ENCODE results near the gene NTMT1.

Gene NTMT1

GRCh38 chr9:129637673-129638439 lies 11.9 kb downstream of the NTMT1 start:
- DNase-seq: no peak

- no peak for DNase-seq
Measured at GRCh38 chr9:129639034-129639630, 13.2 kb downstream of the NTMT1 start.

GRCh38 chr9:129639756-129640085 lies 13.8 kb downstream of the NTMT1 start:
- no peak for DNase-seq

DNA sequence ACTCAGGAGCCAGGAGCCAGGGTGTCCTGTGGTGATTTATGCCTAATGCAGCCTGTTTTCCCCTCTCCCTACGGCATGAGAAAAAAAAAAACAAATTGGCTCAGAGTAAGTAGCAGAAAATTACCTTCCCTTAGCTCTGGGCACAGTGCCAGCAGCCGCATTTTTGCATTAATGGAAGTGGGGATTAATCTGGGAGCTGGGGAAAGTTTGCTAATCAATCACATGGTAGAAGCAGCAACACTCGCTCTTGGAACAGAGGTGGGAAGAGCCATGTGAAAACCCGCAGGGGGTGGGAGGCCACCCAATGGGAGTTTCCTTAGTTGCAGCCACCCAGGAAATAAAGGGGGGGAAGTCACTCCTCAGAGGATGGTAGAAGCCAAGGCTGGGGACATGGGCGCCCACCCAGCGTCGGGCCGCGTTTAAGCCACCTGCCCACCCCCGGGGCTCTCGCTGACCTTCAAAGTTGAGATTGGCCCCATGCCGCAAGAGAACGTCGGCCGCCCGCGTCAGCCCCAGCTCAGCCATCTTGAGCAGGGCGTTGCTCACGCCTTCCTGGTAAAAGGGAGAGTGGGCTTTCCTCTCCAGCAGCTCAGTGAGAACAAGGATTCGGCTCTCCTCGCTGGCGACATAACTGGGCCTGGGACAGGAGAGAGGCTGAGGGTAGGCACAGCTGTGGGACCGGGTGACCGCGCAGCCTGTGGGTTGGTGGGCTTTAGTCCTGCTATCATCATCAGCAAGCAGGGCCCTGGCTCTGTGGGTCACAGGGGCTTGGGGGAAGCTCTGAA lies 14.3 kb downstream of the NTMT1 start:
- peak; percentile 71 for DNase-seq

- DNase-seq: no peak
Measured at GRCh38 chr9:129640871-129641749, 15.1 kb downstream of the NTMT1 start.

DNA sequence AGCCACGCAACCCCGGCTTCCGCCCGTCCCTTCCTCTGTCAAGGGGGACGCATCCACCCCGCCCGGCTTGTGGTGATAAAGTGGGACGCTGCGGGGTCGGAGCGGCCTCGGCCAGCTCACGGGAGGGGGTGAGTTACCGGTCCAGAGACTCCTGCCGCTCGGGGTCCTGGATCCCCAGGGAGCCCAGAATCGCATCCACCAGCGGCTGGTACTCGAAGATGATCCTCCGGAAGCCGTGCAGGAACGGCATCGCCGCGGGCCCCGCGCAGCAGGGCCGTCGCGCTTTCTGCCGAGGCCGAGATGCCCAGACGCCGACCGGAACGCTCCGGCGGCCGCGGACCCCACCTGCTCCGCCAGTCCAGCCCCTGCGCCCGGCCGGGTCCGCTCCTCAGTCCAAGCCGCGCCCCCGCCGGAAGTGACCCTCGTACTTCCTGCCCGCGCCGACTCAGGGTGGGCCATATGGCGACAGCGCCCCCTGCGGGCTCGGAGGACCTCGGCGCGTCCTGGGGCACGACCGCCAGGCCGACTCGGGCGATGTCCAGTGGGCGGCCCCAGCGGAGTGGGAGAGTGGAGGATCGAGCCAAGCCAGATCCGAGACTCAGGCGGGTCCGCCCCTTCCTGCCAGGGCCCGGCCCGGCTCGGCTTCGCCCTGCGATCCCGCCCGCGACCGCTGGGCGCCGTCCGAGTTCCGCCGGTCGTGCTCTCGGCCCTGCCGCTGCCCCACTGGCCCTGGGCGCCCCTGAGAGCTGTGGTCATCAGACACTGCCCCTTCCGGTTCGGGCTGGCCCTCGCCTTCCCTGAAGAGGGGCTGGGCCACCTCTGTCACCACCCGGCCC lies 16.0 kb downstream of the NTMT1 start, which contains the start of gene ASB6:
Gene ASB6, minus strand, starts transcription at position 402 of the 836 bp plus-strand sequence. Its CDS starts 152 bp downstream, at position 250.
- peak; percentile 99 for DNase-seq

DNA sequence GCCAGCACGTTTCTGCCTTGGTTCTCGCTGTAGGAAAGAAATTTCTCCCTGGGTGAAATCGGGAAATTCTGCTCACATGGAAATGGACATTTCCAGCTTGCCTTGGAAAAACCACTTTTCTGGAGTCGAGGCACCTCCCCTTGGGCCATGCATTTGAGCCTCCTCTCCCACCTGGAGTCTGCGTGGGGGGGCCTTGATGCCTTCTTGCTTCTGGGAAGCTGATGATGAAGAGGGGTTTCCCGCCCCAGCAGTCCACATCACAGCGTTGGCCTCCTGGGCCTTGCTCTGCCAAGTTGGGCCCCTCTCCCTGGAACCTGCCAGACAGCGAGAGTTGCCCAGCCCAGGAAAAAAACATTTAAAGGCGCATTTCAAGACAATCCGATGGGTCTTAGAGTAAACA lies 17.7 kb downstream of the NTMT1 start:
- DNase-seq: no peak

DNA sequence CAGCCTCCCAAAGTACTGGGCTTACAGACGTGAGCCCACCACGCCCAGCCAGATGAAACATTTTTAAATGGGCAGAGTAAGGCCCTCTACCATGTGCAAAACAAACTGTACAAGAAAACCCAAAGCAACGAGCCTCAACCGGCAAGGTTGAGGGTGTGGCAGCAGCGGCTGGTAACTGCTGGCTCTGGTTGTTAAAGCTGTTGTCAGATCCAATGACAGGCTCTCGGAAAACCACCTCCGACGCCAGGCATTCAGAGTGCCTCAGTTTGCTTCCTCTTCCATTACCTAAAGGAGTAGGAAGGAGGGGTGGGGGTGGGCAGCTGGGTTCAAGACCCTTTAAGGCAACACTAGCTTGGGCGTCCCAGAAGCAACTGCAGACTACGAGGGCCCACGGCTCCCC lies 18.4 kb downstream of the NTMT1 start:
- DNase-seq: no peak

- no peak for DNase-seq
Measured at GRCh38 chr9:129644902-129645301, 18.9 kb downstream of the NTMT1 start.

DNA sequence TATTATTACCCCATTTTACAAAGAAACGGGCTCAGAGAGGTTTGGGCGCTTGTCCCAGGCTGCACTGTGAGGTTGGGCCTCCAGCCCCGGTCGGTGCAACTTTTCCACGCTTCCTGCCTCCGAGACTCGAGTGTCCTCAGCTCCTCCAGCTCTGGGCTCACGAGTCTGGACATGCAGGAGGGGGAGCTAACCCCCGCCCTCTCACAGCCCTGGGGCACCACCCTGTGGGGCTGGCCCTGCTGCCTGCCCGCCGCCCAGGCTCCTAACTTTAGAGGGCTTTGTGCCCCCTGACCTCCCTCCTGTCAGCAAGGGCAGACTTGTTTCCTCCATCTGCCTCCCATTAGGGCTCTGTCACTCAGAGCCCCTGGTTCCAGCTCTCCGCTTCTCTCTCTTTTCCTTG lies 20.3 kb downstream of the NTMT1 start:
- DNase-seq: no peak

- no peak for DNase-seq
Measured at GRCh38 chr9:129646654-129647053, 20.7 kb downstream of the NTMT1 start.

DNA sequence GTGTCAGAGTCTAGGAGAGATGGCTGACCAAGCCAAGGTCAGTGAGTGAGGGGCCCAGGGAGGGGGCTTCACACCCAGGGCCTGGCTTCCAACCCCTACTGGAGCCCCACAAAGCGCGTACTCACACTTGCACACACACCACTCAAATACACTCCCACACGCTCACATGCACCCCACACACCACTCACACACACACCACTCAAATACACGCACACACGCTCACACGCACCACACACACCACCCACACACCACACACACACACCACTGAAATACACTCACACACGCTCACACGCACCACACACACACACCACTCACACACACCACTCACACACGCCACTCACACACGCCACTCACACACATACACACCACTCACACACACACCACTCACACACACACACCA lies 21.7 kb downstream of the NTMT1 start:
- DNase-seq: no peak

DNA sequence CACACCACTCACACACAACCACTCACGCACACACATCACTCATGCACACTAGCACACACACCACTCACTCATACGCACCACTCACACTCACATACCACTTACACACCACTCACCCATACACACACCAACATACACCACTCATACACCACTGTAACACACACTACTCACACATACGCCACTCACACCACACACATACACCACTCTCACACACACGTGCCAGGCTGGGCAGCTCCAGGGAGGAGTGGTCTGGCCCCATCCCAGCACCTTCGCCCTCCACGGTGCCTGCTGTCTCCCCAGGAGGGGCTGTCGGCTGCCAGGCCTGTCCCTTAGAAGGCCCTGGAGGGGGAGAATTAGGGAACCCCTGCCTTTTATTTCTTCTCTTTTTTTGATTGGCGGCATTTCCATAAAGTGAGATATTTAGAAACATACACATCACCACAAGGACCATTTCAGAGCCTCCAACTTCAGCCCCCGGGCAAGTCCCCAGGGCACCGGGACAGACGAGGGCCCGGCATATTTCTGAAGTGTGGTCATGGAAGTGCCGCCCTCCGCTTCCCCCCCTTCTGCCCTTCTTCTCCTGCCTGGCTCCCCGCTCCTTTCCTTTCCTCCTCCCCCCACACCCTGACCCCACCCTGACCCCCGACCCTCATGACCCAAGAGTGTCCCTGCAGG lies 22.3 kb downstream of the NTMT1 start:
- DNase-seq: peak; percentile 41

DNA sequence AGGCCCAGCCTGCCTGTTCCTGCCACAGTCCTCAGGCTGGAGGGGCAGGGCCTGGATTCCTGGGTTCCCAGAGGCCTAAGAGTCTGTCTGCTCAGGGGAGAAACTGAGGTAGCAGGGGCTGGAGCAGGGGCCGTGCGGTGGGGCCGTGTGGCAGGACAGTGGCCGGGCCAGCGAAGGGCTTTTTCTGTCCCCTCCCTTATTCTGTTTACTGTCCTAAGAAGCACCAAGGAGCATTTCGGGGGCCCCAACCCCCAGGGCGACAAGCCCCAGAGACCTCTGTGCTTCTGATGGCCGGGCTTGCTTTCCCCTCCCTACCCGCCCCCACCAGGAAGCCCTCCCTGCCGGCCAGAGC lies 22.8 kb downstream of the NTMT1 start:
- DNase-seq: no peak

DNA sequence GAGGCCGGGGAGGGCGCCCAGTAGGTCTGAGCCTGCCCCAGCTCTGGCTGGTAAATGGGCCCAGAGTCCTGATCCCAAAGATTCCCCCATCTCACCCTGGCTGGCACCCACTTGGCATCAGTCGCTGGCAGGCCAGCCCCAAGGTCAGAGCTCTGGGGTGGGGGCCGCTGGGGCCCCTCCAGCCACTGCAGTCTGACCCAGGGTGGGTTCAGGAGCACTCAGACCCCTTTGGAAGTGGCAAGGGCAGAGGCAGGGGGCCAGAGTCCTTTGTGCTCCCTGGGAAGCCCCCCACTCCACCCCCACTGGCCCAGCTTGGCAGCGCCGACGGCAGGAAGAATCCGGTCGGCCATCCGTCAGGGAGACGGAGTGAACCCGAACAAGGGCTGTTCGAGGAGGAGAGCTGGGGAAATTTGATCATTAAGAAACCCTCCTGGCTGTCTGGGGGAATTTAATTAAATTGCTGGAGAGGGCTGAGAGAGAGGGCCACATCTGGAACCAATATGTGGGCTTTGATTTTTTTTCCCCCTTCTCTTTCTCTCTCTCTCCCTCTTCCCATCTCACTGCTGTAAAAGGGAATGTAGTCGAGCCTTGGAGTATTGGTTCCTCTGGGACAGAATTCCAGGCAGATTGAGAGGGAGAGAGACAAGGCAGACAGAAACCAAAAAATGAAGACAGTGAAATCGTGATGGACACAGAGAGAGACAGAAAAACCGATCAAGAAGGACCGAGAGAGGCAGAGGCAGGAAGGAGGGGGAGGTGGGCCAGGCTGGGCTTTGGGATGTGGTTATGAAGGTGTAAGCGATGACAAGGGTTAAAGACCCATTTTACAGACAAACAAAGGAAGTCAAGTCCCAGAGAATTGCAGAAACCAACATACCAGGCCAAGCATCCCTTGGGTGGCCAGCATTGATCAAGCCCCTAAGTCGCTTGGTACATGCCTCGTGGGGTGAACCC lies 24.0 kb downstream of the NTMT1 start:
- DNase-seq: peak; percentile 82

DNA sequence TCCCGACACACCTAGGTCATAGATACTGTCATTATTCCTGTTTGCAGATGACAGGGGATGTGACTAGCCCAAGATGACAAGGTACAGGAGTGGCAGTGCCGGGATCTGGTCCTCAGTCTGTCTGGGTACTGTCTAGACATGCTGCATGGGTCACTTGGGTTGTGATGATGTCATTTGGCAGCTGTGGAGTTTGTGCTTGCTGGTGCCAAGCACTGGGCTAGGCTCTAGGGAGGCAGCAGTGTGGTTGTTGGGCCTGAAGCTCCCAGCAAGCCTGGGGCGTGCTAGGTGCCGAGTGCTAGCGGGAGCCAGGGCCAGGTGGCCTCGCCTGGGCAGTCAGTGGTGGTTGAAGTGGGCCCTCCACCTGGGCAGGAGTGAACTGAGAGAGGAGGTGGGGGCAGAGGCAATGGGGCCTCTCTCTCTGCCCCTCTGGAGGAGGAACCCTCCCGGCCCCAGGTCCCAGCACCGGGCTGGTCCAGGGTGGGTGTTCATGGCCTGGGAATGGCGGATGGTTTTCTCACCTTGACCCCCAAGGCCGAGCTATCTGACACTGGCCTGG lies 24.8 kb downstream of the NTMT1 start:
- DNase-seq: no peak

GRCh38 chr9:129653823-129654553 lies 28.0 kb downstream of the NTMT1 start:
- DNase-seq: peak; percentile 36

GRCh38 chr9:129654554-129655040 lies 28.6 kb downstream of the NTMT1 start:
- no peak for DNase-seq

DNA sequence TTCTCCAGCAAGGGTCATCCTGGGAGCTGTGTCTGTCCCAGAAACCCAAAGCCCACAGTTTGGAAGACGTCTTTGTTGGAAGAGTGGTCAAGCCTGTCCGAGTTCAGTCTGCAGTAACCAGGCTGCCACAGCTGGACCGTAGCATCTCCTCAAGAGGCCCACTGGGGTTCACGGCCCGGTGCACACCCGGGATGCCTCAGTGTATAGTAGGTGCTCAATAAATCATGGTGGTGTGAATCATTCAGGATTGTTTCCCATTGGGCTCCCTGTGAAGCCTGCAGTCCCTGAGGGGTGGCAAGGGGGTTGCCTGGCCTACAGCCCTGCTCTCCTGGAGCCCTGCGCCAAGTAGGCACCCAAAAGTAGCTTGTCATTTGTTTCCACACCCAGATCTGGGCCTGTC lies 29.2 kb downstream of the NTMT1 start:
- DNase-seq: no peak
